IMR-90 (cell line): ENCODE measurements around the gene IL21R. TPM values are rescaled to one million over a fixed set of nuclear protein-coding genes. Genes with fewer than 3 reads are reported as not detected.
A peak's percentile ranks its signal among the peaks of the same experiment; 100 is the strongest.

ENCODE experiments used
- ATAC-seq: fragments of 200-7000 bp; cut with Tn5 transposase; 2 replicates; pipeline ENCODE4 v1.9.1; 2020; ENCODE audit warnings: low read depth, mild to moderate bottlenecking, moderate library complexity
- BruUV-seq: library from RNA; stranded (reverse); fragments of 400-500 nt; replicated peaks from 2 replicates; lab custom pipeline; 2021; lab: Mats Ljungman, UMichigan
- CTCF ChIA-PET: fragments of 300-600 bp; formaldehyde crosslinking; extraction: SDS; loops from one replicate; lab custom pipeline; 2021; ENCODE audit warnings: antibody characterized with exemption; lab: Yijun Ruan, JAX
- POLR2A ChIA-PET: fragments of 300-600 bp; sonication (Branson Sonifier 250); formaldehyde crosslinking; loops from one replicate; lab custom pipeline; 2022; ENCODE audit warnings: antibody characterized with exemption; ENCODE audit not compliant: unreplicated experiment; lab: Charles Lee
- DNase-seq: peaks from one replicate; pipeline ENCODE4 v3.0.0; 2013
- H2AFZ ChIP-seq: replicated peaks from 2 replicates; pipeline ENCODE3; 2013; ENCODE audit warnings: low read length, mild to moderate bottlenecking; ENCODE audit not compliant: poor library complexity
- H2AK5ac ChIP-seq: 2 replicates; pipeline ENCODE4 v1.6.1; 2013; ENCODE audit warnings: low read depth, low read length, inconsistent platforms
- H2AK9ac ChIP-seq: replicated peaks from 2 replicates; pipeline ENCODE3; 2013; ENCODE audit warnings: mild to moderate bottlenecking, low read depth, low read length, moderate library complexity; ENCODE audit not compliant: poor library complexity
- H2BK120ac ChIP-seq: 2 replicates; pipeline ENCODE4 v1.6.1; 2013; ENCODE audit warnings: low read depth, low read length, inconsistent platforms
- H2BK15ac ChIP-seq: 3 replicates; pipeline ENCODE4 v1.6.1; 2013; ENCODE audit warnings: low read depth, low read length, inconsistent platforms
- H2BK20ac ChIP-seq: 2 replicates; pipeline ENCODE4 v1.6.1; 2013; ENCODE audit warnings: low read depth, mild to moderate bottlenecking, inconsistent platforms, low read length, moderate library complexity
- H2BK5ac ChIP-seq: 2 replicates; pipeline ENCODE4 v1.6.1; 2013; ENCODE audit warnings: mild to moderate bottlenecking, low read depth, low read length, inconsistent platforms; ENCODE audit not compliant: poor library complexity, severe bottlenecking
- H3K14ac ChIP-seq: replicated peaks from 2 replicates; pipeline ENCODE4 v1.6.1; 2013; ENCODE audit warnings: low read depth, low read length, inconsistent platforms
- H3K18ac ChIP-seq: 2 replicates; pipeline ENCODE4 v1.6.1; 2013; ENCODE audit warnings: low read depth, low read length, control low read depth
- H3K23ac ChIP-seq: 2 replicates; pipeline ENCODE4 v1.6.1; 2013; ENCODE audit warnings: low read depth, low read length, inconsistent platforms
- H3K27ac ChIP-seq: 2 replicates; pipeline ENCODE4 v1.5.1; 2013; ENCODE audit warnings: mild to moderate bottlenecking, control low read depth, low read length; ENCODE audit not compliant: insufficient read depth
- H3K27me3 ChIP-seq: 2 replicates; pipeline ENCODE4 v1.6.1; 2013; ENCODE audit warnings: low read length; ENCODE audit not compliant: control insufficient read depth, insufficient read depth
- H3K36me3 ChIP-seq: 2 replicates; pipeline ENCODE4 v1.6.1; 2013; ENCODE audit warnings: low read length, mixed read lengths; ENCODE audit not compliant: control insufficient read depth, insufficient read depth
- H3K4ac ChIP-seq: 2 replicates; pipeline ENCODE4 v1.6.1; 2013; ENCODE audit warnings: low read depth, low read length, inconsistent platforms
- H3K4me1 ChIP-seq: 2 replicates; pipeline ENCODE4 v1.6.1; 2013; ENCODE audit warnings: low read length, mixed read lengths; ENCODE audit not compliant: control insufficient read depth, insufficient read depth
- H3K4me2 ChIP-seq: 2 replicates; pipeline ENCODE4 v1.6.1; 2013; ENCODE audit warnings: low read depth, mild to moderate bottlenecking, control low read depth, low read length, moderate library complexity
- H3K4me3 ChIP-seq: 2 replicates; pipeline ENCODE4 v1.5.1; 2013; ENCODE audit warnings: low read depth, mild to moderate bottlenecking, control low read depth, low read length, moderate library complexity; ENCODE audit not compliant: insufficient read depth
- H3K56ac ChIP-seq: 2 replicates; pipeline ENCODE4 v1.6.1; 2013; ENCODE audit warnings: low read length, inconsistent platforms; ENCODE audit not compliant: insufficient read depth; ENCODE audit errors: extremely low read depth
- H3K79me1 ChIP-seq, 2 experiments: 2 replicates each; pipeline ENCODE4 v1.6.1; 2013; ENCODE audit warnings: low read length in 2 of 2, inconsistent platforms in 1 of 2, low read depth in 1 of 2
- H3K9ac ChIP-seq: 2 replicates; pipeline ENCODE4 v1.6.1; 2013; ENCODE audit warnings: low read depth, low read length, control low read depth
- H3K9me1 ChIP-seq: 2 replicates; pipeline ENCODE4 v1.6.1; 2013; ENCODE audit warnings: low read length, inconsistent platforms; ENCODE audit not compliant: insufficient read depth
- H3K9me3 ChIP-seq: 2 replicates; pipeline ENCODE4 v1.6.1; 2013; ENCODE audit warnings: low read length; ENCODE audit not compliant: control insufficient read depth, insufficient read depth
- H4K20me1 ChIP-seq: 2 replicates; pipeline ENCODE4 v1.6.1; 2013; ENCODE audit warnings: low read length, inconsistent platforms; ENCODE audit not compliant: insufficient read depth
- H4K5ac ChIP-seq: 2 replicates; pipeline ENCODE4 v1.6.1; 2013; ENCODE audit warnings: mild to moderate bottlenecking, low read depth, low read length, control low read depth
- H4K8ac ChIP-seq, 2 experiments: 2 replicates each; pipeline ENCODE4 v1.6.1; 2013; ENCODE audit warnings: low read depth in 2 of 2, low read length in 2 of 2, control low read depth in 1 of 2, inconsistent platforms in 1 of 2
- H4K91ac ChIP-seq: 2 replicates; pipeline ENCODE4 v1.6.1; 2013; ENCODE audit warnings: low read depth, low read length, inconsistent platforms; ENCODE audit not compliant: insufficient read depth
- BHLHE40 ChIP-seq: fragments of 150-350 bp; IDR thresholded peaks from 2 replicates; pipeline ENCODE4 v1.6.1; 2016; ENCODE audit warnings: mild to moderate bottlenecking, low read depth, low read length
- CEBPB ChIP-seq: IDR thresholded peaks from 2 replicates; pipeline ENCODE4 v1.6.1; 2012; ENCODE audit warnings: low read depth, low read length, improper control_type of control experiment
- CHD1 ChIP-seq: IDR thresholded peaks from 2 replicates; pipeline ENCODE4 v1.6.1; 2012; ENCODE audit warnings: low read depth, low read length, improper control_type of control experiment
- FOS ChIP-seq: fragments of 150-350 bp; IDR thresholded peaks from 2 replicates; pipeline ENCODE4 v1.6.1; 2016; ENCODE audit warnings: low read depth, low read length
- MAFK ChIP-seq: IDR thresholded peaks from 2 replicates; pipeline ENCODE4 v1.6.1; 2012; ENCODE audit warnings: low read depth, low read length, improper control_type of control experiment
- MAZ ChIP-seq: IDR thresholded peaks from 2 replicates; pipeline ENCODE4 v1.6.1; 2012; ENCODE audit warnings: low read depth, mild to moderate bottlenecking, low read length, improper control_type of control experiment, moderate library complexity, borderline replicate concordance
- MXI1 ChIP-seq: IDR thresholded peaks from 2 replicates; pipeline ENCODE4 v1.6.1; 2012; ENCODE audit warnings: low read depth, mild to moderate bottlenecking, low read length, moderate library complexity, borderline replicate concordance
- NFE2L2 ChIP-seq: fragments of 150-350 bp; IDR thresholded peaks from 2 replicates; pipeline ENCODE4 v1.6.1; 2016; ENCODE audit warnings: low read depth, mild to moderate bottlenecking, low read length
- POLR2A ChIP-seq: IDR thresholded peaks from 2 replicates; pipeline ENCODE4 v1.6.1; 2012; ENCODE audit warnings: mild to moderate bottlenecking, low read depth, low read length
- RAD21 ChIP-seq: IDR thresholded peaks from 2 replicates; pipeline ENCODE4 v1.6.1; 2012; ENCODE audit warnings: low read length, improper control_type of control experiment
- RCOR1 ChIP-seq: IDR thresholded peaks from 2 replicates; pipeline ENCODE4 v1.6.1; 2012; ENCODE audit warnings: mild to moderate bottlenecking, low read length, improper control_type of control experiment; ENCODE audit not compliant: insufficient replicate concordance
- RFX5 ChIP-seq: IDR thresholded peaks from 2 replicates; pipeline ENCODE4 v1.8.0; 2012; ENCODE audit warnings: low read depth, mild to moderate bottlenecking, low read length, moderate library complexity
- SMC3 ChIP-seq: fragments of 150-350 bp; IDR thresholded peaks from 2 replicates; pipeline ENCODE4 v1.6.1; 2016; ENCODE audit warnings: low read depth, mild to moderate bottlenecking, antibody characterized with exemption, low read length, moderate library complexity
- WGBS, 2 experiments: methylation state at CpG; one replicate each; pipeline versions ENCODE4 v1.1.5 to v1.1.7; 2013; ENCODE audit warnings: missing lambda C conversion rate in 2 of 2; ENCODE audit not compliant: insufficient read length in 1 of 2; ENCODE audit errors: extremely low coverage in 2 of 2; 5-methylcytosine and 5-hydroxymethylcytosine counted together
- dilution Hi-C: fragments of 300-500 bp; cut with HindIII; formaldehyde crosslinking; loops from one replicate; pipeline ENCODE4 v1.14.3; 2018; ENCODE audit warnings: low sequenced_read_pairs; ENCODE audit not compliant: unreplicated experiment
- in situ Hi-C: fragments of 300-500 bp; cut with MboI; formaldehyde crosslinking; loops from 3 replicates; pipeline ENCODE4 v1.14.3; 2019; ENCODE audit warnings: low sequenced_read_pairs, inconsistent platforms, mixed read lengths
- intact Hi-C: fragments of 100-400 bp; cut with micrococcal nuclease; formaldehyde crosslinking; loops from 2 replicates; pipeline ENCODE4 v1.10.0; 2022
- polyA plus RNA-seq, 3 experiments: library from polyadenylated mRNA; depleted of rRNA; stranded (reverse); fragments of >200 nt; gene quantifications; 2 replicates each; pipeline ENCODE4 v1.2.3, GENCODE V29; 2012; ENCODE audit warnings: low replicate concordance in 1 of 3
- total RNA-seq: library from RNA; depleted of rRNA; stranded (reverse); fragments of >200 nt; gene quantifications from 2 replicates; pipeline ENCODE4 v1.2.3, GENCODE V29; 2012
- TF ChIP-seq, protein P1 (sequence below): fragments of 150-350 bp; IDR thresholded peaks from 2 replicates; pipeline ENCODE4 v1.6.1; 2016; ENCODE audit warnings: low read depth, mild to moderate bottlenecking, low read length, moderate library complexity, borderline replicate concordance
- TF ChIP-seq, protein P2 (sequence below): conservative IDR thresholded peaks from 2 replicates; pipeline ENCODE4 v1.5.1; 2012; ENCODE audit warnings: mild to moderate bottlenecking, low read depth, low read length, improper control_type of control experiment
- TF ChIP-seq, protein P3 (sequence below): fragments of 150-350 bp; IDR thresholded peaks from 2 replicates; pipeline ENCODE4 v1.6.1; 2017; ENCODE audit warnings: mild to moderate bottlenecking, antibody characterized with exemption, low read length, low read depth

IL21R gene
- total and polyA plus RNA-seq, 2 of the 4 experiments (the other 2 are of a cell fraction), result 0.72 to 0.97 TPM

DNA sequence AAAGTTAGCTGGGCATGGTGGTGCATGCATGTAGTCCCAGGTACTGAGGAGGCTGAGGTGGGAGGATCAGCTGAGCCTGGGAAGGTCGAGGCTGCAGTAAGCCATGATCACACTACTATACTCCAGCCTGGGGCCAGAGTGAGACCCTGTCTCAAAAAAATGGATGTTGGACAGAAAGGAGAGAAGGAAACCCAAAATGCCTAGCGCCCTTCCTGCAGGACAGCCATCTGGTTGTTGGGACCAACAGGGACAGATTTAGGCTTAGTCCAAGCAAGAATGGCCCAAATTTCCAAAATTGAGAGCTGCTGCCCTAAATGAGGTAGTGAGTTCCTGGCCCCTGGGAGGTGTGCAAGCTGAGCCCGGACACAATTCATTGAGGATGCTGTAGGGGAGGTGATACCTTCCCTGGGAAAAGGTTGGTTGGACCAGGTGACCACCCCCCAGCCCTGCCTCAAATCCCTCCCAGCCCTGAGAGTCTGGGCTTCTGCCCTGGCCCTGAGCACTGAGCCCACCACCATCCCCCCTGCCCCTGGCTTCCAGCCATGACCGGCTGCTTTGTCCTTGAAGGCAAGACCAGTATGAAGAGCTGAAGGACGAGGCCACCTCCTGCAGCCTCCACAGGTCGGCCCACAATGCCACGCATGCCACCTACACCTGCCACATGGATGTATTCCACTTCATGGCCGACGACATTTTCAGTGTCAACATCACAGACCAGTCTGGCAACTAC lies 35.1 kb downstream of the IL21R start:
- Histone ChIP-seq H3K4me3 (no peak overlapping the region), H2AK9ac (no peak overlapping the region), H3K14ac (no peak overlapping the region), H2BK15ac (no peak overlapping the region), H3K27ac (no peak overlapping the region), H3K36me3 (no peaks in the 10 kb centered on the region; the same call in 1 of the 2 replicates), H2AFZ (peak overlapping the region; percentile 23), H3K4me2 (no peak overlapping the region), H3K9me3 (no peaks in the 10 kb centered on the region), H4K5ac (no peak overlapping the region), H2BK20ac (no peak overlapping the region), H3K23ac (no peak overlapping the region), H2AK5ac (no peak overlapping the region), H3K4me1 (peaks cover 7% of the 10 kb centered on the region), H3K56ac (no peak overlapping the region), H4K91ac (no peak overlapping the region), H3K4ac (no peak overlapping the region), H3K79me1 (no peaks in the 10 kb centered on the region), H3K9ac (no peak overlapping the region), H3K27me3 (no peaks in the 10 kb centered on the region), H2BK5ac (no peak overlapping the region), H2BK120ac (no peak overlapping the region), H4K8ac (no peak overlapping the region), H3K18ac (no peak overlapping the region), H3K9me1 (peaks cover 10% of the 10 kb centered on the region), H4K20me1 (no peaks in the 10 kb centered on the region)
- ChIA-PET POLR2A (no interaction called here), CTCF (no interaction called here)
- TF ChIP-seq RFX5 (no peak), RAD21 (no peak), FOS (no peak), SMC3 (no peak), MAZ (no peak), RCOR1 (no peak), CHD1 (no peak), POLR2A (no peak), NFE2L2 (no peak), MXI1 (no peak), BHLHE40 (no peak), MAFK (no peak), CEBPB (no peak)
- TF ChIP-seq, protein P1, sequence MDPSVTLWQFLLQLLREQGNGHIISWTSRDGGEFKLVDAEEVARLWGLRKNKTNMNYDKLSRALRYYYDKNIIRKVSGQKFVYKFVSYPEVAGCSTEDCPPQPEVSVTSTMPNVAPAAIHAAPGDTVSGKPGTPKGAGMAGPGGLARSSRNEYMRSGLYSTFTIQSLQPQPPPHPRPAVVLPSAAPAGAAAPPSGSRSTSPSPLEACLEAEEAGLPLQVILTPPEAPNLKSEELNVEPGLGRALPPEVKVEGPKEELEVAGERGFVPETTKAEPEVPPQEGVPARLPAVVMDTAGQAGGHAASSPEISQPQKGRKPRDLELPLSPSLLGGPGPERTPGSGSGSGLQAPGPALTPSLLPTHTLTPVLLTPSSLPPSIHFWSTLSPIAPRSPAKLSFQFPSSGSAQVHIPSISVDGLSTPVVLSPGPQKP, result no peak
- TF ChIP-seq, protein P2, sequence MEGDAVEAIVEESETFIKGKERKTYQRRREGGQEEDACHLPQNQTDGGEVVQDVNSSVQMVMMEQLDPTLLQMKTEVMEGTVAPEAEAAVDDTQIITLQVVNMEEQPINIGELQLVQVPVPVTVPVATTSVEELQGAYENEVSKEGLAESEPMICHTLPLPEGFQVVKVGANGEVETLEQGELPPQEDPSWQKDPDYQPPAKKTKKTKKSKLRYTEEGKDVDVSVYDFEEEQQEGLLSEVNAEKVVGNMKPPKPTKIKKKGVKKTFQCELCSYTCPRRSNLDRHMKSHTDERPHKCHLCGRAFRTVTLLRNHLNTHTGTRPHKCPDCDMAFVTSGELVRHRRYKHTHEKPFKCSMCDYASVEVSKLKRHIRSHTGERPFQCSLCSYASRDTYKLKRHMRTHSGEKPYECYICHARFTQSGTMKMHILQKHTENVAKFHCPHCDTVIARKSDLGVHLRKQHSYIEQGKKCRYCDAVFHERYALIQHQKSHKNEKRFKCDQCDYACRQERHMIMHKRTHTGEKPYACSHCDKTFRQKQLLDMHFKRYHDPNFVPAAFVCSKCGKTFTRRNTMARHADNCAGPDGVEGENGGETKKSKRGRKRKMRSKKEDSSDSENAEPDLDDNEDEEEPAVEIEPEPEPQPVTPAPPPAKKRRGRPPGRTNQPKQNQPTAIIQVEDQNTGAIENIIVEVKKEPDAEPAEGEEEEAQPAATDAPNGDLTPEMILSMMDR, result no peak
- TF ChIP-seq, protein P3, sequence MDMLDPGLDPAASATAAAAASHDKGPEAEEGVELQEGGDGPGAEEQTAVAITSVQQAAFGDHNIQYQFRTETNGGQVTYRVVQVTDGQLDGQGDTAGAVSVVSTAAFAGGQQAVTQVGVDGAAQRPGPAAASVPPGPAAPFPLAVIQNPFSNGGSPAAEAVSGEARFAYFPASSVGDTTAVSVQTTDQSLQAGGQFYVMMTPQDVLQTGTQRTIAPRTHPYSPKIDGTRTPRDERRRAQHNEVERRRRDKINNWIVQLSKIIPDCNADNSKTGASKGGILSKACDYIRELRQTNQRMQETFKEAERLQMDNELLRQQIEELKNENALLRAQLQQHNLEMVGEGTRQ, result no peak
- DNase-seq (no peak), ATAC-seq (no peak)
- intact Hi-C loops, result no loop called here
- no TSS peak for BruUV-seq
- 91% methylated on average over 4 of the region's 9 CpGs; no CpG with 5 or more reads in 1 of the 2 experiments for WGBS, 2 experiments
- in situ Hi-C loops, result no loop called here
- dilution Hi-C loops, result no loop called here
